ENCODE data around the gene TM4SF20. TPM values are rescaled to one million over a fixed set of nuclear protein-coding genes. Genes with fewer than 3 reads are reported as not detected.

Gene TM4SF20
- total and polyA plus RNA-seq, 2 experiments from 2014 or later, result not detected

DNA sequence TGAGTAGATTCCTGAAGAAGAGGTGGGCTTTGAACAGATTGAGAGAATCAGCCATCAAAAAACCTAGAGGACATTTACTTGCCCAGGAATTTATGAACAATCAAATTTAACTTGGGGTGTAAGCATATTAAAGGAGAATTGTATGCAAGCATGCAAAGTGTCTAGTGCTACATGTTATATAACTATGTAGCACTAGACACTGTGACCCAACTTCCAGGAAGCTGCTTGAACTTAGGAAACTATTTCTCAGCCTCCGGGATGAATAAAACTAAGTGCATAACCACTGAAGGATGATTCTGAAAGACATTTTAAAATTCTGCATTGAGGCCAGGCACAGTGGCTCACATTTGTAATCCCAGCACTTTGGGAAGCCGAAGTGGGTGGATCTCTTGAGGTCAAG lies 41.7 kb downstream of the TM4SF20 start:
- no peaks in the 10 kb centered on the region for H3F3A ChIP-seq (replicated peaks; ENCODE audit: low read depth)
- no peak for ATAC-seq
- TF ChIP-seq, protein P1, sequence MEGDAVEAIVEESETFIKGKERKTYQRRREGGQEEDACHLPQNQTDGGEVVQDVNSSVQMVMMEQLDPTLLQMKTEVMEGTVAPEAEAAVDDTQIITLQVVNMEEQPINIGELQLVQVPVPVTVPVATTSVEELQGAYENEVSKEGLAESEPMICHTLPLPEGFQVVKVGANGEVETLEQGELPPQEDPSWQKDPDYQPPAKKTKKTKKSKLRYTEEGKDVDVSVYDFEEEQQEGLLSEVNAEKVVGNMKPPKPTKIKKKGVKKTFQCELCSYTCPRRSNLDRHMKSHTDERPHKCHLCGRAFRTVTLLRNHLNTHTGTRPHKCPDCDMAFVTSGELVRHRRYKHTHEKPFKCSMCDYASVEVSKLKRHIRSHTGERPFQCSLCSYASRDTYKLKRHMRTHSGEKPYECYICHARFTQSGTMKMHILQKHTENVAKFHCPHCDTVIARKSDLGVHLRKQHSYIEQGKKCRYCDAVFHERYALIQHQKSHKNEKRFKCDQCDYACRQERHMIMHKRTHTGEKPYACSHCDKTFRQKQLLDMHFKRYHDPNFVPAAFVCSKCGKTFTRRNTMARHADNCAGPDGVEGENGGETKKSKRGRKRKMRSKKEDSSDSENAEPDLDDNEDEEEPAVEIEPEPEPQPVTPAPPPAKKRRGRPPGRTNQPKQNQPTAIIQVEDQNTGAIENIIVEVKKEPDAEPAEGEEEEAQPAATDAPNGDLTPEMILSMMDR (conservative IDR thresholded peaks at IDR 0.05; ENCODE audit: low read depth in 2 of 2), result no peak
- no peak for TF ChIP-seq JUNB (IDR thresholded peaks at IDR 0.05; ENCODE audit: unreplicated experiment)
- Mint-ChIP-seq H3K27me3 (ENCODE audit: insufficient read depth, low read depth, poor library complexity) (no peaks in the 10 kb centered on the region), H3K36me3 (ENCODE audit: low read depth) (peaks cover 38% of the 10 kb centered on the region), H3K27ac (no peak overlapping the region), H3K9me3 (no peaks in the 10 kb centered on the region), H3K4me3 (no peak overlapping the region), H3K4me1 (no peaks in the 10 kb centered on the region)
- H3K4me3 ChIP-seq, result no peak overlapping the region
- H2AFZ ChIP-seq, result no peak overlapping the region
- no peaks in the 10 kb centered on the region for H3K9me2 ChIP-seq (ENCODE audit: insufficient read depth)
- peaks cover 13% of the 10 kb centered on the region for H3K36me3 ChIP-seq (ENCODE audit: insufficient read depth)
- DNase-seq (ENCODE audit: low spot score), result no peak
- no peaks in the 10 kb centered on the region for H3K4me1 ChIP-seq (ENCODE audit: insufficient read depth)
- H3K4me2 ChIP-seq, result no peak overlapping the region
- H4K20me1 ChIP-seq (replicated peaks; ENCODE audit: insufficient read depth), result no peaks in the 10 kb centered on the region
- H3K27ac ChIP-seq (ENCODE audit: low read depth), result no peak overlapping the region
- no peaks in the 10 kb centered on the region for H3K27me3 ChIP-seq (ENCODE audit: insufficient read depth)
- H3K79me2 ChIP-seq (replicated peaks; ENCODE audit: insufficient read depth), result peaks cover 6% of the 10 kb centered on the region

DNA sequence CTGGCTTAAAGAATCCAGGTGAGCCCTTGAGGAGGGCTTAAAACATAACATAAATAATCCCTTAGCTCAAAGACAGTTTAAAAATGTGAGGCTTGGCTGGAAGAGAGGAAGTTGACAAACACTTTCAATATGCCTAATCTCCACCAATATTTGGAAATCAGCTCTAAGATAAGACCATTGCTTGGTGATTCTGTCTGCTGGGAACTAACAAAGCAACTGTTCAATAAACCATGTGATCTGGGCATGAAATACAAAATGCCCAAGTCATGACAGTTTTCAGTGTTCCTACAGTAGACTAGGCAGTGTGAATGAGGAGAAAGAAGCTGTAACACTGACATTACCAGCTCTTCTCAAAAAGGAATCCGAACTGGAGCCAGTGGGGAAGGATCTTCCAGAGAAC lies 43.4 kb downstream of the TM4SF20 start:
- Histone ChIP-seq H3K36me3 (ENCODE audit: insufficient read depth) (peaks cover 17% of the 10 kb centered on the region), H3K9me2 (ENCODE audit: insufficient read depth) (no peaks in the 10 kb centered on the region), H3K4me2 (no peak overlapping the region), H3K27ac (ENCODE audit: low read depth) (no peak overlapping the region), H3K4me1 (ENCODE audit: insufficient read depth) (no peaks in the 10 kb centered on the region), H3F3A (replicated peaks; ENCODE audit: low read depth) (no peaks in the 10 kb centered on the region), H3K79me2 (replicated peaks; ENCODE audit: insufficient read depth) (peaks cover 19% of the 10 kb centered on the region), H4K20me1 (replicated peaks; ENCODE audit: insufficient read depth) (no peaks in the 10 kb centered on the region), H3K27me3 (ENCODE audit: insufficient read depth) (no peaks in the 10 kb centered on the region), H2AFZ (no peak overlapping the region), H3K4me3 (no peak overlapping the region)
- Mint-ChIP-seq H3K27me3 (ENCODE audit: insufficient read depth, low read depth, poor library complexity) (no peaks in the 10 kb centered on the region), H3K4me3 (no peak overlapping the region), H3K27ac (no peak overlapping the region), H3K9me3 (no peaks in the 10 kb centered on the region), H3K4me1 (no peaks in the 10 kb centered on the region), H3K36me3 (ENCODE audit: low read depth) (peaks cover 52% of the 10 kb centered on the region)
- no peak for ATAC-seq
- DNase-seq (ENCODE audit: low spot score), result no peak
- TF ChIP-seq STAT1 (IDR thresholded peaks at IDR 0.05; ENCODE audit: unreplicated experiment) (no peak), NANOG (IDR thresholded peaks at IDR 0.05; ENCODE audit: borderline replicate concordance) (no peak), EZH2phosphoT487 (IDR thresholded peaks at IDR 0.05; ENCODE audit: unreplicated experiment) (no peak), POLR2AphosphoS5 (IDR thresholded peaks at IDR 0.05; ENCODE audit: low read depth) (no peak), EZH2 (IDR thresholded peaks at IDR 0.05; ENCODE audit: low read depth, unreplicated experiment) (no peak), CREB1 (CRISPR knock-in tag; IDR thresholded peaks at IDR 0.05; ENCODE audit: low read depth) (no peak), ZNF114 (CRISPR knock-in tag; IDR thresholded peaks at IDR 0.05) (no peak), ZNF331 (CRISPR knock-in tag; IDR thresholded peaks at IDR 0.05; ENCODE audit: low read depth) (no peak)
- TF ChIP-seq, protein P2, sequence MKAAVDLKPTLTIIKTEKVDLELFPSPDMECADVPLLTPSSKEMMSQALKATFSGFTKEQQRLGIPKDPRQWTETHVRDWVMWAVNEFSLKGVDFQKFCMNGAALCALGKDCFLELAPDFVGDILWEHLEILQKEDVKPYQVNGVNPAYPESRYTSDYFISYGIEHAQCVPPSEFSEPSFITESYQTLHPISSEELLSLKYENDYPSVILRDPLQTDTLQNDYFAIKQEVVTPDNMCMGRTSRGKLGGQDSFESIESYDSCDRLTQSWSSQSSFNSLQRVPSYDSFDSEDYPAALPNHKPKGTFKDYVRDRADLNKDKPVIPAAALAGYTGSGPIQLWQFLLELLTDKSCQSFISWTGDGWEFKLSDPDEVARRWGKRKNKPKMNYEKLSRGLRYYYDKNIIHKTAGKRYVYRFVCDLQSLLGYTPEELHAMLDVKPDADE (IDR thresholded peaks at IDR 0.05), result no peak
- TF ChIP-seq, protein P3, sequence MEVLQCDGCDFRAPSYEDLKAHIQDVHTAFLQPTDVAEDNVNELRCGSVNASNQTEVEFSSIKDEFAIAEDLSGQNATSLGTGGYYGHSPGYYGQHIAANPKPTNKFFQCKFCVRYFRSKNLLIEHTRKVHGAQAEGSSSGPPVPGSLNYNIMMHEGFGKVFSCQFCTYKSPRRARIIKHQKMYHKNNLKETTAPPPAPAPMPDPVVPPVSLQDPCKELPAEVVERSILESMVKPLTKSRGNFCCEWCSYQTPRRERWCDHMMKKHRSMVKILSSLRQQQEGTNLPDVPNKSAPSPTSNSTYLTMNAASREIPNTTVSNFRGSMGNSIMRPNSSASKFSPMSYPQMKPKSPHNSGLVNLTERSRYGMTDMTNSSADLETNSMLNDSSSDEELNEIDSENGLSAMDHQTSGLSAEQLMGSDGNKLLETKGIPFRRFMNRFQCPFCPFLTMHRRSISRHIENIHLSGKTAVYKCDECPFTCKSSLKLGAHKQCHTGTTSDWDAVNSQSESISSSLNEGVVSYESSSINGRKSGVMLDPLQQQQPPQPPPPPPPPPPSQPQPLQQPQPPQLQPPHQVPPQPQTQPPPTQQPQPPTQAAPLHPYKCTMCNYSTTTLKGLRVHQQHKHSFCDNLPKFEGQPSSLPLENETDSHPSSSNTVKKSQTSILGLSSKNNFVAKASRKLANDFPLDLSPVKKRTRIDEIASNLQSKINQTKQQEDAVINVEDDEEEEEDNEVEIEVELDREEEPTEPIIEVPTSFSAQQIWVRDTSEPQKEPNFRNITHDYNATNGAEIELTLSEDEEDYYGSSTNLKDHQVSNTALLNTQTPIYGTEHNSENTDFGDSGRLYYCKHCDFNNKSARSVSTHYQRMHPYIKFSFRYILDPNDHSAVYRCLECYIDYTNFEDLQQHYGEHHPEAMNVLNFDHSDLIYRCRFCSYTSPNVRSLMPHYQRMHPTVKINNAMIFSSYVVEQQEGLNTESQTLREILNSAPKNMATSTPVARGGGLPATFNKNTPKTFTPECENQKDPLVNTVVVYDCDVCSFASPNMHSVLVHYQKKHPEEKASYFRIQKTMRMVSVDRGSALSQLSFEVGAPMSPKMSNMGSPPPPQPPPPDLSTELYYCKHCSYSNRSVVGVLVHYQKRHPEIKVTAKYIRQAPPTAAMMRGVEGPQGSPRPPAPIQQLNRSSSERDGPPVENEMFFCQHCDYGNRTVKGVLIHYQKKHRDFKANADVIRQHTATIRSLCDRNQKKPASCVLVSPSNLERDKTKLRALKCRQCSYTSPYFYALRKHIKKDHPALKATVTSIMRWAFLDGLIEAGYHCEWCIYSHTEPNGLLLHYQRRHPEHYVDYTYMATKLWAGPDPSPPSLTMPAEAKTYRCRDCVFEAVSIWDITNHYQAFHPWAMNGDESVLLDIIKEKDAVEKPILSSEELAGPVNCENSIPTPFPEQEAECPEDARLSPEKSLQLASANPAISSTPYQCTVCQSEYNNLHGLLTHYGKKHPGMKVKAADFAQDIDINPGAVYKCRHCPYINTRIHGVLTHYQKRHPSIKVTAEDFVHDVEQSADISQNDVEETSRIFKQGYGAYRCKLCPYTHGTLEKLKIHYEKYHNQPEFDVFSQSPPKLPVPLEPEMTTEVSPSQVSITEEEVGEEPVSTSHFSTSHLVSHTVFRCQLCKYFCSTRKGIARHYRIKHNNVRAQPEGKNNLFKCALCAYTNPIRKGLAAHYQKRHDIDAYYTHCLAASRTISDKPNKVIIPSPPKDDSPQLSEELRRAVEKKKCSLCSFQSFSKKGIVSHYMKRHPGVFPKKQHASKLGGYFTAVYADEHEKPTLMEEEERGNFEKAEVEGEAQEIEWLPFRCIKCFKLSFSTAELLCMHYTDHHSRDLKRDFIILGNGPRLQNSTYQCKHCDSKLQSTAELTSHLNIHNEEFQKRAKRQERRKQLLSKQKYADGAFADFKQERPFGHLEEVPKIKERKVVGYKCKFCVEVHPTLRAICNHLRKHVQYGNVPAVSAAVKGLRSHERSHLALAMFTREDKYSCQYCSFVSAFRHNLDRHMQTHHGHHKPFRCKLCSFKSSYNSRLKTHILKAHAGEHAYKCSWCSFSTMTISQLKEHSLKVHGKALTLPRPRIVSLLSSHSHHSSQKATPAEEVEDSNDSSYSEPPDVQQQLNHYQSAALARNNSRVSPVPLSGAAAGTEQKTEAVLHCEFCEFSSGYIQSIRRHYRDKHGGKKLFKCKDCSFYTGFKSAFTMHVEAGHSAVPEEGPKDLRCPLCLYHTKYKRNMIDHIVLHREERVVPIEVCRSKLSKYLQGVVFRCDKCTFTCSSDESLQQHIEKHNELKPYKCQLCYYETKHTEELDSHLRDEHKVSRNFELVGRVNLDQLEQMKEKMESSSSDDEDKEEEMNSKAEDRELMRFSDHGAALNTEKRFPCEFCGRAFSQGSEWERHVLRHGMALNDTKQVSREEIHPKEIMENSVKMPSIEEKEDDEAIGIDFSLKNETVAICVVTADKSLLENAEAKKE (CRISPR knock-in tag; IDR thresholded peaks at IDR 0.05), result no peak
- TF ChIP-seq, protein P1 (conservative IDR thresholded peaks at IDR 0.05; ENCODE audit: low read depth in 2 of 2), result no peak
